ENCODE results near the gene PHAF1. TPM values are rescaled to one million over a fixed set of nuclear protein-coding genes. Genes with fewer than 3 reads are reported as not detected.

The PHAF1 gene
- total and polyA plus RNA-seq, 10 donors, result 5.5 to 44.0 (median 18.4) TPM

DNA sequence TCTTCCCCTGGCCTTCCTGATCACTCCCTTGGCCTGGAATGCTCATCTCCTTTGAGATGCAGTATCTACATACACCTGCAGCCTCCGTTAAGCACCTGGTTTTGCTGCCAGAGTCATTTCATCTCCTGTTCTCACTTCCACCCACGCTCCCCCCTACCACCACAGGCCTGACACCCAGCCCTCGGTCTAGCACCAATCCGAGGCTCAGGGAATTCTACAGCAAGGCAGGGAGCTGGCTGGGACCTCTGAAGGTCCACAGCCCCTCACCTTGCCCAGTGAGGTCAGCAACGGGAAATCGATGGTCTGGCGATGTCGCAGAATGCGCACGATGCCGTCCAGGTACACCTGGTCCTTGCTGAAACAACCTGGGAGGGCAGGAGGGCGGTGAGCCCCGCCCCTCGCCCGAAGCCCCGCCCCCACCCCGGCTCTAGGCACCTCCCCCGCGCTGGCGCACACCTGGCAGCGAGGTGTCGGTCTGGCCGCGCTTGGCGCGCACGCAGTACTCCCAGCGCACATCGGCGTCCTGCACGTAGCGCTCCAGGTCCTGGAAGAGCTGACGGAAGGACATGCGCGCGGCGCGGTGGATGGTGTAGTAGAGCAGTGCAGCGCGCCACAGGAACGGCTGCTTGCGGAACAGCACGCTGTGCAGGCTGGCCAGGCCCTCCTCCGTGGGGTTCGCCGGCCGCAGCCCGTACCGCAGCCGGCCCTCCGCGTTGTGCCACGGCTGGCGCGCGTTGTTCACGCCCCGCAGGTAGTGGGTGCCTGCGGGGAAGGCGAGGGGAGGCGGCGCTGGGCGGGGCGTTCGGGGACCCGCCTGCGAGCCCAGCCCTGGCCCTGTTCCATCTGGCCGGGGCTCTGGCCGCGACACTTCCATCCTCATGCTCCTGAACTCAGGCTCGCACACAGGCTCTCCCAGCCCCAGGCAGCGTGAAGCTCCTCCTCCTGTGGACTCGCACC is 68.3 kb downstream of the PHAF1 start:
- Histone ChIP-seq H3K36me3 (no peaks in the 10 kb centered on the region), H3K9me3 (no peaks in the 10 kb centered on the region), H3K4me1 (peaks cover 23 to 53% (median 41%) of the 10 kb centered on the region in 6 donors), H3K27ac (peak overlapping the region in 4 of 8 donors; percentile 4 to 54 (median 30)), H3K4me3 (peak overlapping the region; percentile 23 to 70 (median 36)), H3K27me3 (replicated peaks in 1 of 7) (peaks cover 0 to 62% (median 11%) of the 10 kb centered on the region in 7 donors)
- no peak for TF ChIP-seq POLR2A (IDR thresholded peaks at IDR 0.05)
- peak; percentile 49 to 72 (median 68) for TF ChIP-seq POLR2AphosphoS5 (IDR thresholded peaks at IDR 0.05)
- TF ChIP-seq, protein P1, sequence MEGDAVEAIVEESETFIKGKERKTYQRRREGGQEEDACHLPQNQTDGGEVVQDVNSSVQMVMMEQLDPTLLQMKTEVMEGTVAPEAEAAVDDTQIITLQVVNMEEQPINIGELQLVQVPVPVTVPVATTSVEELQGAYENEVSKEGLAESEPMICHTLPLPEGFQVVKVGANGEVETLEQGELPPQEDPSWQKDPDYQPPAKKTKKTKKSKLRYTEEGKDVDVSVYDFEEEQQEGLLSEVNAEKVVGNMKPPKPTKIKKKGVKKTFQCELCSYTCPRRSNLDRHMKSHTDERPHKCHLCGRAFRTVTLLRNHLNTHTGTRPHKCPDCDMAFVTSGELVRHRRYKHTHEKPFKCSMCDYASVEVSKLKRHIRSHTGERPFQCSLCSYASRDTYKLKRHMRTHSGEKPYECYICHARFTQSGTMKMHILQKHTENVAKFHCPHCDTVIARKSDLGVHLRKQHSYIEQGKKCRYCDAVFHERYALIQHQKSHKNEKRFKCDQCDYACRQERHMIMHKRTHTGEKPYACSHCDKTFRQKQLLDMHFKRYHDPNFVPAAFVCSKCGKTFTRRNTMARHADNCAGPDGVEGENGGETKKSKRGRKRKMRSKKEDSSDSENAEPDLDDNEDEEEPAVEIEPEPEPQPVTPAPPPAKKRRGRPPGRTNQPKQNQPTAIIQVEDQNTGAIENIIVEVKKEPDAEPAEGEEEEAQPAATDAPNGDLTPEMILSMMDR (IDR thresholded peaks at IDR 0.05 in 8 of 11, conservative IDR thresholded peaks at IDR 0.05 in 3 of 11), result peak in 3 of 11 experiments; percentile 9 to 43 (median 23)
- WGBS, 5 donors, result 5 to 10% (median 6%) methylated on average over 33 to 73 of the region's 73 CpGs
- DNase-seq, result peak; percentile 89
- intact Hi-C loops (cut with DNase I; ENCODE audit: low total_unique reads), result no loop called here

DNA sequence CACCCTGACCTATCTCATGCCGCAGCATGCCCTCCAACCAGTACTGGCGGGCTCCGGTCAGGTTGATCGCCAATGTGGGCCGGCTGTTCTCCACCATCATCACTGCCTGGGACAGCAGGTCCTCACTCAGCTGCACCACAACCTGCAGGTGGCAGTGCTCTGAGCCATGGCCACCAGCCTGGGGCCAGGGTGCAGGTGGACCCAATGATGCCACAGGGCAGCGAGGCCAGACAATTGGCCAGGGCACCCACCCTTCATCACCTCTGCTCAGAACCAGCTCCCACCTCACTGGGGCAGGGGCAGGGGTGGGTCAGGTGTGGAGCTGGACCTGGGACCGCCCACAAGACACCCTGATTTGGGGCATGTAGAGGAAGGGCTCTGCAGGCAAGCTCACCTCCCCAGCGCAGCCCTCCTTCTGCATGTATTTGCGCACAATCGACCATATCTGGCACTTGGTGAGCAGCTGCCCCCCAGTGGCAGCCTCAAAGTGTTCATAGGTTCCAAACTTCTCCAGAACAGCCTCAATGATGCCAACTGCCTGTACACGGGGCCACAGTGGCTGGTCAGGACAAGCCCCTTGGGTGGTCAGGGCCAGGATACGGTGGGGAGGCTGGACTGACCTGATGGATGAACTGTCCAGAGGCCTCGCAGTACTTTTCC is 69.8 kb downstream of the PHAF1 start:
- H3K36me3 ChIP-seq, result no peaks in the 10 kb centered on the region
- no peak overlapping the region for H3K4me3 ChIP-seq
- H3K27ac ChIP-seq, result no peak overlapping the region
- 85 to 93% (median 91%) methylated on average over 10 to 13 of the region's 13 CpGs for WGBS, 5 donors
- peaks cover 14 to 47% (median 36%) of the 10 kb centered on the region in 6 donors for H3K4me1 ChIP-seq
- no peaks in the 10 kb centered on the region for H3K9me3 ChIP-seq
- intact Hi-C loops (cut with DNase I; ENCODE audit: low total_unique reads), result no loop called here
- no peak for DNase-seq
- peaks cover 0 to 49% (median 8%) of the 10 kb centered on the region in 7 donors for H3K27me3 ChIP-seq (replicated peaks in 1 of 7)
- TF ChIP-seq, protein P1 (IDR thresholded peaks at IDR 0.05 in 8 of 11, conservative IDR thresholded peaks at IDR 0.05 in 3 of 11), result no peak
- no peak for TF ChIP-seq POLR2A (IDR thresholded peaks at IDR 0.05)
- no peak for TF ChIP-seq POLR2AphosphoS5 (IDR thresholded peaks at IDR 0.05)

DNA sequence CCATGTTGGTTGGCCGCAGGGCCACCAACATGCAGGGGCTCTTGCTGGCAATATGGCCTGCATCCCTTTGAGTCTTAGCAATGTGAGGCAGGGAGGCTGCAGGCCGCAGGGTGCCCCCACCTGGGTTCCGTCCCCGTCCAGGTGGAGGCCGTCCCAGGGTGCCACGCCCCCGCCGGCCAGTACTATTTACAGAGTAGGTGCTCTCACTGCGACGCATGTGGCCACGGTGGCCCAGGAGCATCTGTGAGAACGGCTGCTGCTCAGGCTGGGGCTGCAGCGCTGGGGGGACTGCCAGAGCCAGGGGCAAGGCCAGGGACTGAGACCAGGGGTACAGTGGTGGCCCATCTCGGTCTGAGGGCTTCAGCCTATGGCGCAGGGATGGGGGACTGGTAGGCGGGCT is 70.4 kb downstream of the PHAF1 start:
- no peak for DNase-seq
- intact Hi-C loops (cut with DNase I; ENCODE audit: low total_unique reads), result no loop called here
- Histone ChIP-seq H3K4me3 (no peak overlapping the region), H3K9me3 (no peaks in the 10 kb centered on the region), H3K4me1 (peaks cover 16 to 47% (median 37%) of the 10 kb centered on the region in 6 donors), H3K36me3 (no peaks in the 10 kb centered on the region), H3K27ac (no peak overlapping the region), H3K27me3 (replicated peaks in 1 of 7) (peaks cover 0 to 49% (median 6%) of the 10 kb centered on the region in 7 donors)
- TF ChIP-seq, protein P1 (IDR thresholded peaks at IDR 0.05 in 8 of 11, conservative IDR thresholded peaks at IDR 0.05 in 3 of 11), result no peak
- no peak for TF ChIP-seq POLR2AphosphoS5 (IDR thresholded peaks at IDR 0.05)
- no peak for TF ChIP-seq POLR2A (IDR thresholded peaks at IDR 0.05)
- 84 to 96% (median 92%) methylated on average over 6 to 16 of the region's 16 CpGs for WGBS, 5 donors
